ENCODE data around the gene RNF220. TPM values are rescaled to one million over a fixed set of nuclear protein-coding genes. Genes with fewer than 3 reads are reported as not detected.

The RNF220 gene
- total and polyA plus RNA-seq, 2 of the 13 experiments (the other 11 are each of a cell fraction or from before 2014, with no cell fraction given) = 48.2 to 72.1 TPM

GRCh38 chr1:44673675-44674112 lies 268.6 kb downstream of the RNF220 start (continued):
- no peak for TF ChIP-seq ZSCAN5A (CRISPR knock-in tag; IDR thresholded peaks at IDR 0.05; ENCODE audit: borderline replicate concordance)
- 0 out of 2 replicates have a peak, but pooled peaks have one; percentile 39 for TF ChIP-seq SALL2 (CRISPR knock-in tag; IDR thresholded peaks at IDR 0.05)
- TF ChIP-seq ZNF343 (CRISPR knock-in tag; IDR thresholded peaks at IDR 0.05) = no peak
- peak; percentile 91 for TF ChIP-seq TFAP4 (IDR thresholded peaks at IDR 0.05; ENCODE audit: borderline replicate concordance, low read depth)
- peak; percentile 17; the same call in 1 of the 2 replicates for TF ChIP-seq PHF8 (CRISPR knock-in tag; IDR thresholded peaks at IDR 0.05)
- 0 out of 2 replicates have a peak, but pooled peaks have one; percentile 58 for TF ChIP-seq ZNF670 (CRISPR knock-in tag; IDR thresholded peaks at IDR 0.05; ENCODE audit: borderline replicate concordance)
- TF ChIP-seq ISL2 (CRISPR knock-in tag; IDR thresholded peaks at IDR 0.05) = peak; percentile 8; the same call in 1 of the 2 replicates
- TF ChIP-seq KDM5A (IDR thresholded peaks at IDR 0.05; ENCODE audit: borderline replicate concordance, low read length) = peak; percentile 50; the same call in 1 of the 2 replicates
- peak; percentile 13; the same call in 1 of the 2 replicates for TF ChIP-seq ZNF777 (CRISPR knock-in tag; IDR thresholded peaks at IDR 0.05)
- TF ChIP-seq TAF1 (CRISPR knock-in tag; IDR thresholded peaks at IDR 0.05) = 0 out of 2 replicates have a peak, but pooled peaks have one; percentile 11
- TF ChIP-seq THAP11 (CRISPR knock-in tag; IDR thresholded peaks at IDR 0.05) = no peak
- no peak for TF ChIP-seq DMAP1 (CRISPR knock-in tag; IDR thresholded peaks at IDR 0.05)
- TF ChIP-seq CSRNP1 (CRISPR knock-in tag; IDR thresholded peaks at IDR 0.05) = 0 out of 2 replicates have a peak, but pooled peaks have one; percentile 20
- TF ChIP-seq ZNF549 (CRISPR knock-in tag; IDR thresholded peaks at IDR 0.05) = no peak
- no peak for TF ChIP-seq EZH2 (conservative IDR thresholded peaks at IDR 0.05; ENCODE audit: low read depth, low read length)
- no peak for TF ChIP-seq KDM1A (CRISPR knock-in tag; IDR thresholded peaks at IDR 0.05)
- no peak for TF ChIP-seq NPAS2 (CRISPR knock-in tag; IDR thresholded peaks at IDR 0.05; ENCODE audit: borderline replicate concordance)
- peak; percentile 25; the same call in 1 of the 2 replicates for TF ChIP-seq TARDBP (CRISPR knock-in tag; IDR thresholded peaks at IDR 0.05)
- TF ChIP-seq ZSCAN20 (CRISPR knock-in tag; IDR thresholded peaks at IDR 0.05; ENCODE audit: borderline replicate concordance) = no peak
- TF ChIP-seq ZNF414 (CRISPR knock-in tag; IDR thresholded peaks at IDR 0.05) = peak; percentile 64; the same call in 1 of the 2 replicates
- no peak for TF ChIP-seq ZNF207 (IDR thresholded peaks at IDR 0.05; ENCODE audit: borderline replicate concordance)
- no peak for TF ChIP-seq ZNF18 (CRISPR knock-in tag; IDR thresholded peaks at IDR 0.05; ENCODE audit: insufficient replicate concordance)
- TF ChIP-seq NFKB2 (CRISPR knock-in tag; IDR thresholded peaks at IDR 0.05; ENCODE audit: borderline replicate concordance) = 0 out of 2 replicates have a peak, but pooled peaks have one; percentile 1
- TF ChIP-seq ZFX (CRISPR knock-in tag; IDR thresholded peaks at IDR 0.05; ENCODE audit: low read depth) = peak; percentile 22; the same call in 1 of the 2 replicates
- 0 out of 2 replicates have a peak, but pooled peaks have one; percentile 2 for TF ChIP-seq ZNF547 (CRISPR knock-in tag; IDR thresholded peaks at IDR 0.05)
- peak; percentile 67; the same call in 1 of the 2 replicates for TF ChIP-seq ZNF816 (CRISPR knock-in tag; IDR thresholded peaks at IDR 0.05; ENCODE audit: borderline replicate concordance)
